Cardiac muscle cell (in vitro differentiated cells and primary cell): Measurements from ENCODE around the gene VPS9D1. TPM values are rescaled to one million over a fixed set of nuclear protein-coding genes. Genes with fewer than 3 reads are reported as not detected.

Experiments used
- DNase-seq, 2 donors: peaks; one replicate each; pipeline versions ENCODE4 v3.0.0 to v3.0.0-alpha.2; 2010 to 2017; ENCODE audit warnings: low read depth in 1 of 2, low spot score in 1 of 2
- H3K27ac ChIP-seq: fragments of 200-600 bp; sonication (generic); 2 replicates; pipeline ENCODE4 v1.5.1; 2016
- H3K27me3 ChIP-seq: fragments of 200-600 bp; sonication (generic); 2 replicates; pipeline ENCODE4 v1.6.0; 2016; ENCODE audit warnings: control low read depth
- H3K36me3 ChIP-seq: fragments of 200-600 bp; sonication (generic); 2 replicates; pipeline ENCODE4 v1.5.1; 2016; ENCODE audit warnings: control low read depth
- H3K4me1 ChIP-seq: fragments of 200-600 bp; sonication (generic); 2 replicates; pipeline ENCODE4 v1.8.1; 2017; ENCODE audit warnings: low read depth, mild to moderate bottlenecking, mixed run types
- H3K4me3 ChIP-seq: fragments of 200-600 bp; sonication (generic); 2 replicates; pipeline ENCODE4 v1.5.1; 2016; ENCODE audit warnings: mild to moderate bottlenecking
- H3K9me3 ChIP-seq: fragments of 200-600 bp; sonication (generic); 2 replicates; pipeline ENCODE4 v1.5.1; 2017; ENCODE audit warnings: low read depth, mild to moderate bottlenecking, control low read depth
- CTCF ChIP-seq: IDR thresholded peaks from 2 replicates; pipeline ENCODE4 v1.5.1; 2012; ENCODE audit warnings: low read depth, mild to moderate bottlenecking, low read length
- polyA plus RNA-seq: library from polyadenylated mRNA; unstranded; fragments of >200 nt; fragmentation: Nextera tagmentation; extraction: Ambion mirVana; gene quantifications from 2 replicates; pipeline ENCODE4 v1.2.1, GENCODE V29; 2016
- total RNA-seq: library from RNA; depleted of rRNA; stranded (reverse); fragments of >200 nt; gene quantifications from 2 replicates; pipeline ENCODE4 v1.2.3, GENCODE V29; 2016

VPS9D1 gene
- total and polyA plus RNA-seq, 2 experiments from 2014 or later, result 21.3 to 22.3 TPM

GRCh38 chr16:89759746-89760340, 39.1 kb upstream of the VPS9D1 start:
- peaks cover 2% of the 10 kb centered on the region for H3K36me3 ChIP-seq
- no peaks in the 10 kb centered on the region for H3K27me3 ChIP-seq
- DNase-seq, result no peak
- no peak for TF ChIP-seq CTCF
- no peak overlapping the region for H3K4me3 ChIP-seq
- H3K9me3 ChIP-seq, result no peaks in the 10 kb centered on the region
- H3K27ac ChIP-seq, result no peak overlapping the region
- no peaks in the 10 kb centered on the region for H3K4me1 ChIP-seq

DNA sequence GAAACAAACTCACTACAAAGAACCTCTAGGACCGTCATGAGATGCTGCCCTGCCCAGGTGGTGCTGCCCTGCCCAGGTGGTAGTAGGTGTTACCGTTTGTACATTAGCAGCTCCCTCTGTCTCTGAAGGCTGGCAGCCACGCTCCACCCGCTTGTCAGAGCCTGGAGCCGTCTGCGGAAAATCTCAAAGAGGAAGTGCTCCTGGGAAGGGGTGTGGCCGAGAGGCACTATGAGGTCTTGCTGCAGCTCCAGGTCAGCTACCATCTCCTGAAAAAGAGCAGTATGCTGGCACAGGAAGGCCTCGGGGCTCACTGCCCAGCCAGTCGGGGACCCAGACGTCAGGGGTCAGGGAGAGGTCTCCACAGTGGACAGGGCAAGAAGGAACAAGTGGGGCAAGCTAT, 28.9 kb upstream of the VPS9D1 start:
- no peaks in the 10 kb centered on the region for H3K9me3 ChIP-seq
- peak in 1 of 2 donors; percentile 9 for DNase-seq
- peaks cover 3% of the 10 kb centered on the region for H3K36me3 ChIP-seq
- H3K4me3 ChIP-seq, result no peak overlapping the region
- H3K4me1 ChIP-seq, result no peaks in the 10 kb centered on the region
- no peak overlapping the region for H3K27ac ChIP-seq
- no peaks in the 10 kb centered on the region for H3K27me3 ChIP-seq
- TF ChIP-seq CTCF, result no peak

- H3K4me1 ChIP-seq, result no peaks in the 10 kb centered on the region
- H3K4me3 ChIP-seq, result no peak overlapping the region
- H3K36me3 ChIP-seq, result peaks cover 3% of the 10 kb centered on the region
- no peak for TF ChIP-seq CTCF
- DNase-seq, result no peak
- H3K9me3 ChIP-seq, result no peaks in the 10 kb centered on the region
- H3K27ac ChIP-seq, result no peak overlapping the region
- H3K27me3 ChIP-seq, result no peaks in the 10 kb centered on the region
Observed at GRCh38 chr16:89748921-89749320, 28.2 kb upstream of the VPS9D1 start.

DNA sequence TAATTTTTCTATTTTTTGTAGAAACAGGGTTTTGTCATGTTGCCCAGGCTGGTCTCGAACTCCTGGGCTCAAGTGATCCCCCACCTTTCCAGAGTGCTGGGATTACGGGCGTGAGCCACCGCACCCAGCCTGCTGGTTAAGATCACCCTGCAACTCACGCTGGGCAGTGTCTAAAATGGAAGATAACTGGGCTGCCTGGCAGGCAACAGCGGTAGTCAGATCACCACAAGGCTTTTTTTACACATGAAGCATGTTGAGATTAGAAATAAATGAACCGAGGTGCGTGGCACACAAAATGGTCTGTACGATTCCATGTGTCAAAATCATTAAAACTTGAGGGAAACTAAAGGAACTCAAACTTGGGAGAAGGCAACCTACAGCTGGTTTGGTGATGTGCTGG, 27.4 kb upstream of the VPS9D1 start:
- H3K36me3 ChIP-seq, result peaks cover 3% of the 10 kb centered on the region
- no peak for DNase-seq
- TF ChIP-seq CTCF, result no peak
- H3K4me3 ChIP-seq, result no peak overlapping the region
- H3K9me3 ChIP-seq, result no peaks in the 10 kb centered on the region
- H3K27me3 ChIP-seq, result no peaks in the 10 kb centered on the region
- H3K27ac ChIP-seq, result no peak overlapping the region
- no peaks in the 10 kb centered on the region for H3K4me1 ChIP-seq

GRCh38 chr16:89746043-89746442, 25.3 kb upstream of the VPS9D1 start:
- Histone ChIP-seq H3K4me1 (peaks cover 12% of the 10 kb centered on the region), H3K27ac (no peak overlapping the region), H3K36me3 (peaks cover 3% of the 10 kb centered on the region), H3K27me3 (no peaks in the 10 kb centered on the region), H3K9me3 (no peaks in the 10 kb centered on the region), H3K4me3 (no peak overlapping the region)
- DNase-seq, result no peak
- no peak for TF ChIP-seq CTCF
